Forelimb muscle (tissue), 1 donor: Measurements from ENCODE around the gene CCDC142. TPM values are rescaled to one million over a fixed set of nuclear protein-coding genes. Genes with fewer than 3 reads are reported as not detected.
A peak's percentile ranks its signal among the peaks of the same experiment; 100 is the strongest.

Source experiments
- DNase-seq: peaks from one replicate; pipeline ENCODE4 v3.0.0-alpha.2; 2013; ENCODE audit warnings: low read depth
- polyA plus RNA-seq: library from polyadenylated mRNA; unstranded; fragments of 120-200 nt; gene quantifications from one replicate; pipeline ENCODE4 v1.2.1, GENCODE V29; 2013; ENCODE audit not compliant: insufficient read length

Gene CCDC142
- 9.9 TPM for polyA plus RNA-seq

- DNase-seq, result peak; percentile 93
These were observed at the start of gene CCDC142, which contains the start of gene TTC31 for GRCh38 chr2:74482801-74483674. Gene CCDC142 (minus strand): TSS chr2:74482998. CDS start chr2:74482837, 161 bp downstream. Gene TTC31 (plus strand): TSS chr2:74483081. CDS start chr2:74483096, 15 bp downstream.

- no peak for DNase-seq
These were observed 49.4 kb upstream of the CCDC142 start for GRCh38 chr2:74532222-74532621.

GRCh38 chr2:74531666-74532065 is 48.9 kb upstream of the CCDC142 start:
- no peak for DNase-seq

GRCh38 chr2:74530239-74531187 is 47.7 kb upstream of the CCDC142 start:
- DNase-seq, result no peak

- DNase-seq, result peak; percentile 96
These were observed 46.8 kb upstream of the CCDC142 start, which contains the start of the genes AUP1 and HTRA2 for GRCh38 chr2:74529357-74530238. Gene AUP1 (minus strand): TSS chr2:74529706. CDS start chr2:74529629, 77 bp downstream. Gene HTRA2 (plus strand): TSS chr2:74529933. CDS start chr2:74530007, 74 bp downstream.

- DNase-seq, result no peak
These were observed 46.0 kb upstream of the CCDC142 start for GRCh38 chr2:74528600-74529356.

- no peak for DNase-seq
These were observed 44.9 kb upstream of the CCDC142 start for GRCh38 chr2:74527741-74528140.

- DNase-seq, result no peak
These were observed 43.9 kb upstream of the CCDC142 start for GRCh38 chr2:74526649-74527230.

- no peak for DNase-seq
These were observed 43.2 kb upstream of the CCDC142 start, which contains the start of gene DQX1 for GRCh38 chr2:74525717-74526648. Gene DQX1 (minus strand): TSS chr2:74526231. CDS start chr2:74525729, 502 bp downstream.

GRCh38 chr2:74524955-74525716 is 42.3 kb upstream of the CCDC142 start:
- no peak for DNase-seq

- DNase-seq, result no peak
These were observed 41.2 kb upstream of the CCDC142 start for GRCh38 chr2:74524005-74524404.

GRCh38 chr2:74522516-74522915 is 39.7 kb upstream of the CCDC142 start:
- DNase-seq, result no peak

- no peak for DNase-seq
These were observed 33.9 kb upstream of the CCDC142 start for GRCh38 chr2:74516650-74517049.

- no peak for DNase-seq
These were observed 33.3 kb upstream of the CCDC142 start for GRCh38 chr2:74515981-74516633.

- no peak for DNase-seq
These were observed 32.6 kb upstream of the CCDC142 start for GRCh38 chr2:74515271-74515980.
